Measurements from ENCODE around the gene NAALADL2.

DNA sequence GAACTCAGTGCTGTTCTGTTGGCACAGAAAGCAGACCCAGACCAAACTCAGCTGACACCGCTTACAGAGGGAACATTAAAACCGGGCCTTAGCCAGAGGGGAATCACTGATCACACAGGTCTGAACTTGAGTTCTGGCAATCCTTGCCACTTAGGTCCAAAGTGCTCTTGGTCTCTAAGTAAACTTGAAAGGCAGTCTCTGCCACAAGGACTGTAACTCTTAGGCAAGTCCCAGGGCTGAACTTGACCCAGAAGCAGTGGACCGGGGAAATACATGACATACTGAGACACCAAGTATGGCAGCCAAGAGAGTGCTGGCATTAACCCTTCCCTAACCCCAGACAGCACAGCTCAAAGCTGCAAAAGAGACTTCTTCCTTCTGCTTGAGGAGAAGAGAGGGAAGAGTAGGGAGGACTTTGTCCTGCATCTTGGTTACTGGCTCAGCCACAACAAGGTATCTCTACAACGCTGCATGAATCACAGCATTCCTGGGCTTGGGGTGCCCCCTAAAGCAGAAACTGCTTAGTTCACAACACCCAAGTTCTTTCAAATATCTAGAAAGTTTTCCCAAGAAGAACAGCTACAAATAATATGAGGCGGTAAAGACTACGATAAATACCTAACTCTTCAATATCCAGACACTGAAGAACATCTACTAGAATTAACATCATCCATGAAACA is 32.5 kb downstream of the NAALADL2 start:
- TF ChIP-seq, protein P1, sequence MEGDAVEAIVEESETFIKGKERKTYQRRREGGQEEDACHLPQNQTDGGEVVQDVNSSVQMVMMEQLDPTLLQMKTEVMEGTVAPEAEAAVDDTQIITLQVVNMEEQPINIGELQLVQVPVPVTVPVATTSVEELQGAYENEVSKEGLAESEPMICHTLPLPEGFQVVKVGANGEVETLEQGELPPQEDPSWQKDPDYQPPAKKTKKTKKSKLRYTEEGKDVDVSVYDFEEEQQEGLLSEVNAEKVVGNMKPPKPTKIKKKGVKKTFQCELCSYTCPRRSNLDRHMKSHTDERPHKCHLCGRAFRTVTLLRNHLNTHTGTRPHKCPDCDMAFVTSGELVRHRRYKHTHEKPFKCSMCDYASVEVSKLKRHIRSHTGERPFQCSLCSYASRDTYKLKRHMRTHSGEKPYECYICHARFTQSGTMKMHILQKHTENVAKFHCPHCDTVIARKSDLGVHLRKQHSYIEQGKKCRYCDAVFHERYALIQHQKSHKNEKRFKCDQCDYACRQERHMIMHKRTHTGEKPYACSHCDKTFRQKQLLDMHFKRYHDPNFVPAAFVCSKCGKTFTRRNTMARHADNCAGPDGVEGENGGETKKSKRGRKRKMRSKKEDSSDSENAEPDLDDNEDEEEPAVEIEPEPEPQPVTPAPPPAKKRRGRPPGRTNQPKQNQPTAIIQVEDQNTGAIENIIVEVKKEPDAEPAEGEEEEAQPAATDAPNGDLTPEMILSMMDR (IDR thresholded peaks at IDR 0.05): no peak
- TF ChIP-seq POLR2A (IDR thresholded peaks at IDR 0.05; ENCODE audit: low read depth): no peak
